HepG2 (cell line): ENCODE data around the gene FBXO39. TPM values are rescaled to one million over a fixed set of nuclear protein-coding genes. Genes with fewer than 3 reads are reported as not detected.

ENCODE experiments used
- NFKB2 ChIP-seq: sonication (generic); formaldehyde crosslinking; IDR thresholded peaks from 2 replicates; pipeline ENCODE4 v1.4.0; 2020; ENCODE audit warnings: missing genetic modification reagents, borderline replicate concordance
- polyA plus RNA-seq, 8 experiments: library from polyadenylated mRNA; depleted of rRNA in 3 of 8; stranded (reverse) in 7 of 8; unstranded in 1 of 8; fragments of >200 nt; fragmentation: Illumina TruSeq in 4 of 8; extraction: Trizol in 4 of 8; gene quantifications; 2 replicates each; pipeline versions ENCODE4 v1.2.1 to v1.2.3, GENCODE V29; 2011 to 2016; ENCODE audit warnings: low read depth in 4 of 8, missing spikeins in 1 of 8, mixed read lengths in 1 of 8; ENCODE audit not compliant: insufficient read depth in 1 of 8
- small RNA-seq, 3 experiments: library from RNA; depleted of rRNA; stranded (forward); fragments of <200 nt; gene quantifications; one replicate each; pipeline ENCODE3, GENCODE V24; 2012; ENCODE audit warnings: low read depth in 2 of 3, low replicate concordance in 1 of 3; ENCODE audit not compliant: insufficient read length in 3 of 3, insufficient read depth in 2 of 3
- total RNA-seq, 5 experiments: library from RNA; depleted of rRNA; stranded (reverse); fragments of >200 nt; fragmentation: Illumina TruSeq; extraction: Trizol; gene quantifications; 2 replicates each; pipeline ENCODE4 v1.2.3, GENCODE V29; 2016; ENCODE audit warnings: low read depth in 1 of 5
- TF ChIP-seq, protein P1 (sequence below): sonication (generic); formaldehyde crosslinking; IDR thresholded peaks from 2 replicates; pipeline ENCODE4 v1.5.1; 2020; ENCODE audit warnings: mild to moderate bottlenecking, missing genetic modification reagents, moderate library complexity

Gene FBXO39
- total and polyA plus RNA-seq, 2 of the 13 experiments (the other 11 are each of a cell fraction or from before 2014, with no cell fraction given): 0.09 TPM; not detected in 1

DNA sequence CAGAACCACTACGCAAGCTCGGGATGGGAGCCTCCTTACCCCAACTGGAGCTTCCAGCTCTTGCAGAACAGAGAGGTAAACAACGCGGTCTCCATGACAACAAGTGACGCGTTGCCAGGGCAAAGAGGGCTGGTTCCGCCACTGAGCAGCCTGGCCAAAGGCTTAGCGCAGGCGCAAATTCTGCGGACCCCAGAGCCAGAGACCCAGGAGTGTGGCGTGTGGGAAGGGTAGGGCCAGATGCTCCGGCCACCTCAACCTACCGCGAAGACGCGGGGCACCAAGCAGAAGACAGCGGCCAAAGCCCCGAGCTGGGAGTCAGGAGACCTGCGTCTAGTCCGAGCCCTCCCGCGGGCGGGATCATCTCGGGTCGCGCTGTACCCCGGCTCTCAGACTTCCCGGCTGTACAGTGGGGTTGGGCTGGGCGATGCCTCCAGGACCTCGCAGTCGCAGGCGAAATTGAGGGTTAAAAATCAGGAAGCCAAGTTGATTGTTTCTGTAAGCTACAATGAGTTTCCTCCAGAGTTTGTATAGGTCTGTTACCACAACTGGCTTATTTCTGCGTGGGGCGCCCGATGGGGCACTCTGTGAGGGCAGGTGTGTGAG lies 55.7 kb downstream of the FBXO39 start, which contains the start of gene TEKT1 (continued):
- TF ChIP-seq, protein P1, sequence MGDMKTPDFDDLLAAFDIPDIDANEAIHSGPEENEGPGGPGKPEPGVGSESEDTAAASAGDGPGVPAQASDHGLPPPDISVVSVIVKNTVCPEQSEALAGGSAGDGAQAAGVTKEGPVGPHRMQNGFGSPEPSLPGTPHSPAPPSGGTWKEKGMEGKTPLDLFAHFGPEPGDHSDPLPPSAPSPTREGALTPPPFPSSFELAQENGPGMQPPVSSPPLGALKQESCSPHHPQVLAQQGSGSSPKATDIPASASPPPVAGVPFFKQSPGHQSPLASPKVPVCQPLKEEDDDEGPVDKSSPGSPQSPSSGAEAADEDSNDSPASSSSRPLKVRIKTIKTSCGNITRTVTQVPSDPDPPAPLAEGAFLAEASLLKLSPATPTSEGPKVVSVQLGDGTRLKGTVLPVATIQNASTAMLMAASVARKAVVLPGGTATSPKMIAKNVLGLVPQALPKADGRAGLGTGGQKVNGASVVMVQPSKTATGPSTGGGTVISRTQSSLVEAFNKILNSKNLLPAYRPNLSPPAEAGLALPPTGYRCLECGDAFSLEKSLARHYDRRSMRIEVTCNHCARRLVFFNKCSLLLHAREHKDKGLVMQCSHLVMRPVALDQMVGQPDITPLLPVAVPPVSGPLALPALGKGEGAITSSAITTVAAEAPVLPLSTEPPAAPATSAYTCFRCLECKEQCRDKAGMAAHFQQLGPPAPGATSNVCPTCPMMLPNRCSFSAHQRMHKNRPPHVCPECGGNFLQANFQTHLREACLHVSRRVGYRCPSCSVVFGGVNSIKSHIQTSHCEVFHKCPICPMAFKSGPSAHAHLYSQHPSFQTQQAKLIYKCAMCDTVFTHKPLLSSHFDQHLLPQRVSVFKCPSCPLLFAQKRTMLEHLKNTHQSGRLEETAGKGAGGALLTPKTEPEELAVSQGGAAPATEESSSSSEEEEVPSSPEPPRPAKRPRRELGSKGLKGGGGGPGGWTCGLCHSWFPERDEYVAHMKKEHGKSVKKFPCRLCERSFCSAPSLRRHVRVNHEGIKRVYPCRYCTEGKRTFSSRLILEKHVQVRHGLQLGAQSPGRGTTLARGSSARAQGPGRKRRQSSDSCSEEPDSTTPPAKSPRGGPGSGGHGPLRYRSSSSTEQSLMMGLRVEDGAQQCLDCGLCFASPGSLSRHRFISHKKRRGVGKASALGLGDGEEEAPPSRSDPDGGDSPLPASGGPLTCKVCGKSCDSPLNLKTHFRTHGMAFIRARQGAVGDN (CRISPR knock-in tag): peak; percentile 63
- 0 out of 2 replicates have a peak, but pooled peaks have one; percentile 29 for TF ChIP-seq NFKB2 (CRISPR knock-in tag)

Small RNA genes within 50 kb of the gene (small RNA-seq; reads per million reads assigned to genes)
- 0 reads per million in 3 experiments for gene AC004706.2

Other genes starting within 250 kb of the FBXO39 start
- 0.13 and 0.28 TPM in 2 replicates for gene PITPNM3, start 219.7 kb upstream of the FBXO39 start, total RNA-seq (2016; rRNA removed; fragmentation: Illumina TruSeq; extraction: Trizol)
- gene PITPNM3, start 219.7 kb upstream of the FBXO39 start, polyA plus RNA-seq (2011; rRNA removed): 0.29 and 0.33 TPM in 2 replicates
- gene KIAA0753, start 135.5 kb upstream of the FBXO39 start, total RNA-seq (2016; rRNA removed; fragmentation: Illumina TruSeq; extraction: Trizol): 9.1 and 10.7 TPM in 2 replicates
- 4.6 and 5.2 TPM in 2 replicates for gene KIAA0753, start 135.5 kb upstream of the FBXO39 start, polyA plus RNA-seq (2011; rRNA removed)
- gene TXNDC17, start 135.2 kb upstream of the FBXO39 start, total RNA-seq (2016; rRNA removed; fragmentation: Illumina TruSeq; extraction: Trizol): 266 and 359 TPM in 2 replicates
- 147 and 188 TPM in 2 replicates for gene TXNDC17, start 135.2 kb upstream of the FBXO39 start, polyA plus RNA-seq (2011; rRNA removed)
- gene MED31, start 124.6 kb upstream of the FBXO39 start, total RNA-seq (2016; rRNA removed; fragmentation: Illumina TruSeq; extraction: Trizol): 20.9 and 25.0 TPM in 2 replicates
- gene MED31, start 124.6 kb upstream of the FBXO39 start, polyA plus RNA-seq (2011; rRNA removed): 14.2 and 19.0 TPM in 2 replicates
- 3.6 and 4.1 TPM in 2 replicates for gene C17orf100, start 124.5 kb upstream of the FBXO39 start, total RNA-seq (2016; rRNA removed; fragmentation: Illumina TruSeq; extraction: Trizol)
- gene C17orf100, start 124.5 kb upstream of the FBXO39 start, polyA plus RNA-seq (2011; rRNA removed): 8.7 and 10.1 TPM in 2 replicates
- gene SLC13A5, start 62.8 kb upstream of the FBXO39 start, total RNA-seq (2016; rRNA removed; fragmentation: Illumina TruSeq; extraction: Trizol): 24.4 and 42.8 TPM in 2 replicates
- 310 and 460 TPM in 2 replicates for gene SLC13A5, start 62.8 kb upstream of the FBXO39 start, polyA plus RNA-seq (2011; rRNA removed)
- gene XAF1, start 20.2 kb upstream of the FBXO39 start, total RNA-seq (2016; rRNA removed; fragmentation: Illumina TruSeq; extraction: Trizol): 1.7 and 2.4 TPM in 2 replicates
- gene XAF1, start 20.2 kb upstream of the FBXO39 start, polyA plus RNA-seq (2011; rRNA removed): 1.2 and 1.6 TPM in 2 replicates
- gene TEKT1, start 55.5 kb downstream of the FBXO39 start, total RNA-seq (2016; rRNA removed; fragmentation: Illumina TruSeq; extraction: Trizol): not detected in 2 replicates
- not detected in 2 replicates for gene TEKT1, start 55.5 kb downstream of the FBXO39 start, polyA plus RNA-seq (2011; rRNA removed)
- not detected in 2 replicates for gene ALOX12, start 219.8 kb downstream of the FBXO39 start, total RNA-seq (2016; rRNA removed; fragmentation: Illumina TruSeq; extraction: Trizol)
- gene ALOX12, start 219.8 kb downstream of the FBXO39 start, polyA plus RNA-seq (2011; rRNA removed): not detected in 2 replicates
- gene RNASEK, start 236.4 kb downstream of the FBXO39 start, total RNA-seq (2016; rRNA removed; fragmentation: Illumina TruSeq; extraction: Trizol): 41.5 and 57.2 TPM in 2 replicates
- gene RNASEK, start 236.4 kb downstream of the FBXO39 start, polyA plus RNA-seq (2011; rRNA removed): 113 and 121 TPM in 2 replicates
- not detected in 2 replicates for gene BCL6B, start 246.8 kb downstream of the FBXO39 start, total RNA-seq (2016; rRNA removed; fragmentation: Illumina TruSeq; extraction: Trizol)
- gene BCL6B, start 246.8 kb downstream of the FBXO39 start, polyA plus RNA-seq (2011; rRNA removed): not detected in 2 replicates